GM19240 (cell line): ENCODE results near the gene TMEM240.

Source experiments
- DNase-seq: peaks from one replicate; pipeline ENCODE4 v3.0.0; 2011; ENCODE audit warnings: low spot score; ENCODE audit not compliant: insufficient read length

TMEM240 gene

DNA sequence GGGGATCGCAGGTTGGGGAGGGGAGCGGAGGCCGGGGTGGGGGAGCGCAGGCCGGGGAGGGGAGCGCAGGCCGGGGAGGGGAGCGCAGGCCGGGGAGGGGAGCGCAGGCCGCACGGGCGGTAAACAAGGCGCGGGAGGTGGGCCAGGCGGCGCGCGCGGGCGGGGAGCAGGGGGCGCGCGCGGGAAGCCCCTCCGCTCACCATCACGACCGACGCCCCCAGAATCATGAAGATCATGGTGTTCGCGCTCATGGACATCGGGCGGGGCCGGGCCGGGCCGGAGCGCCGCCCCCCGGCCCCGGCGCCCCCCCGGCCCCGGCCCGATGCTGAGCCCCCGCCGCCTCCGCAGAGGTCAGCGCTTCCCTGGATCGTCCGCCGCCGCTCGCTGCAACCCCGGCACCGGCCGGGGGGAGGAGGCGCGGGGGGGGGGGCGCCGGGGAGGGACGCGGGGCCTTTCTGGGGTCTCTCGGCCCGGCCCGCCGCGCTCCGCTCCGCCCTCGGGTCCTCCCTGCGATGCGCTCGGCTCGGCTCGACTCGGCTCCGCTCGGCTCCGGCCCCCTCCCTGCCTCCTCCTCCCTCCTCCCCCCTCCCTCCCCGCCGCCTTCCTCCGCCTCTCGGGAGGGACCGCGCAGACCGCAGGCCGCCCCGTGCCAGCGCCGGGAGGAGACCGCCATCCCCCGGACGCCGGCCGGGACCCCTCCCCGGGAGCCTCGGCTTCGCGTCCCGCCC lies at the start of gene TMEM240:
TSS of gene TMEM240 (minus strand) at position 535 of the 728 bp plus-strand sequence. CDS start at position 257, 278 bp downstream.
- DNase-seq = no peak

DNA sequence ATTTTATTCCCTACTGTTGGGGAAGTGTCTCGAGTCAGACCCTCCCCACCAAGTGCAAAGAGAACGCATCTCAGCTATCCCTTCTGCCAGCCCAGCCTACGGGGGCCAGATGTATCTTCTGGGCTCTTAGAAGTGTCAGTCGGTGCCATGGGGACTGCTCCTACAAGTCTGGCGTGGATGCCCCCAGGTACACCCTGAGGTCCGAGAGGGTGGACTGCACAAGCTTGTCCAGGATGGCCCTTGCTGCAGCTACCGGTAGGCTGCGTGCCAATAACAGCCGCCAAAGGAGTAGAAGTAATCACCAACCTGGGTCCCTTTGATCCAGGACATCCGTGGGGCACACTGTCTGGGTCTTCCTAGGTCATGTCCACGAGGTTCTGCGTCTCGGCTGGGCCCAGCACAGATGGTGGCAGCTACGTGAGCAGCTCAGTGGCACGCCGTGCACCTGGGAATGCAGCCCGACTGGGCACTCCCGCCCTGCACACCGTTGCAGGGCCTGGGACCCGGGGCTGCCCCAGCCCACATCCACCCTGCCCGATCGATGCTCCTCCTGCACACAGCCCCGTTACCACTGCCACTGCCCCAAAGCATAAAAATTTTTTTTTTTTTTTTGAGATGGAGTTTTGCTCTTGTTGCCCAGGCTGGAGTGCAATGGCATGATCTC lies 43.1 kb upstream of the TMEM240 start:
- no peak for DNase-seq

DNA sequence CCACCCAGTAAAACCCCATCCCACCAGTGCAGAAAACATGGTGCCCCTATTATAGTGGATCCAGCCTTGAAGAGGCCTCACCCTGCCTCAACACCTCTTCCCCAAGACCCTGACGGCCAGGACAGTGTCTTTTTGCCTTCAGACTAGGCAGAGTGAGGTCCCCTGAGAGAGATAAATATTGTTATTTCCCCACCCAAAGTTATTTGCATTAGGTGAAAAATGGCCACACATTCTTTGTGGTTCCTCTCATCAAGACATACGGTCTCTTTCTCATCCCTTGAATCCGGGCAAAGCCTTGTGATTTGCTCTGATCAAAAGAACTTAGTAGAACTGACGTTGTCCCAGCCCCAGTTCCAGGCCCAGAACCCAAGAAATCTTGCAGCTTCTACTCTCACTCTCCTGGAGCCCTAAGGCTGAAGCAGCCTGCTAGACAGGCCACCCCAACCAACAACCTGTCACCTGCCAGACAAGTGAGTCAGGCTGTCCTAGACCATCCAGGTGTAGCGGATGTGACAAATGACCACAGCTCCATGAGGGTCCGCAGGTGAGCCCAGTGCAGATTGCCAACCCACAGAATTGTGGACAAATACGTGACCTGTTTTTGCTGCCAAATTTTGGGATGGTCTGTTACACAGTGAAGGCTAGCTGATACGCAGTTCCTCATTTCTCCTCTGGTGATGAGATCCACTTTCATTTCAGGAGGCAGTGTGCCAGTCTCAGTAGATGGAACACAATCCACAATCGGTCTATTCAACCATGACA lies 42.3 kb upstream of the TMEM240 start:
- no peak for DNase-seq

- no peak for DNase-seq
Observed at GRCh38 chr1:1578371-1578940, 38.0 kb upstream of the TMEM240 start.

GRCh38 chr1:1577367-1578011 lies 37.1 kb upstream of the TMEM240 start:
- DNase-seq = no peak

- peak; percentile 96 for DNase-seq
Observed at GRCh38 chr1:1574721-1575537, 34.5 kb upstream of the TMEM240 start, which contains the start of gene SSU72. TSS of gene SSU72 (minus strand) at chr1:1574863. CDS start at chr1:1574557, 306 bp downstream.

DNA sequence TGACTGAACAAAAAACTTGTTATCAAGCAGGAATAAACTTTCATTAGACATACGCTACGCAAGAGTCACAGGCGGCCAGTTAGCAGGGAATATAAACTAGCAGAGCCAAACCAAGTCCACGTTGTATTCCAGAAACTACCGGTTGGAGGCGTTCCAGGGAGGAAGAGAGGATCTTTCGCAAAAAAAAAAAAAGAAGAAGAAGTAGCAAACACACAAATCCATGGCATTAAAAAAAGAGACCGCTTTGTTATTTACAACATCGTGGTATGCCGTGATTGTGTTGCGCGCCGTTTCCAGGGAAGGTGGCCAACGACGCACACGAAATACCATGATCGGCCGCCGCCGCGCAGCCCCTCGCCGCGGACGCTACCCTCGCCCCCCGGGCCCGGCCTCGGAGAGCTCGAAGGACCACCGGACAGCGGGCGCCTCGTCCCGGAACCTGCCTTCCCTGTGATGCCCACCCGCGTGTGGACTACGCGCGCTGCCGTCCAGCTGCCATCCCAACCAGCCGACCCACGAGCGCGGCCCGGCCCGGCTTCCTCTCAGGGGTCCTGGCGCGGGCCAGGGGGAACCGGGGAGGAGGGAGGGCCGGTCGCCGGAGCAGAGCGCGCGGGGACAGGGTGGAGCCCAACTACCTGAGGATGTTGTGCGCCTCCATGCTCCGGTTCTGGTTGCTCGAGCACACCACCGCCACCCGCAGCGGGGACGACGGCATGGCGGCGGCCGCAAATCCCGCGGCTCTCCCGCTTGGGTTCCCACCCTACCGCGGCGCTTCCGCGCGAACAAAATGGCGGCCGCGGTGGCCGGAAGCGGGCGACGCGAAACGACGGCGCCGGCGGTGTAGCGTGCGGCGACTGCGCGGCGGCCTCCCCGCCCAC lies 33.7 kb upstream of the TMEM240 start:
- DNase-seq = peak; percentile 72

GRCh38 chr1:1569341-1569740 lies 28.9 kb upstream of the TMEM240 start:
- DNase-seq = no peak

DNA sequence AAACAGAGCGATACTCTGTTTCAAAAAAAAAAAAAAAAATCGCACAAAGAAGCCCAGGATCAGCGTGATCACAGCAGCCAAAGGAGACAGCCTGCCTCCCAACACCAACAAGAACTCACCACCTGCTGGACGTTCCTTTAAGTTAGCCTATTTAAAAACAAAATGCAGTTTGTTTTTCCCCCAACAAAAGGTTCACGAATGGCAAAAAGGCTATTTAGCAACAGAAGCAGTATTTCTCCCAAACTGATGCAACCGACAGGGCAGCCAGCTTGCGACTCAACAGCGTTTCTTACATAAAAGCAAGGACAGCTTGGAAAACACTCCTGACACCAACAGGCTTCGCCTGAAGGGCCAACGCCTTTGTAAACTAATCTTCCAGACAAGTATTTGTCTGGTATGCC lies 27.5 kb upstream of the TMEM240 start:
- DNase-seq = no peak

- no peak for DNase-seq
Observed at GRCh38 chr1:1567152-1567875, 26.9 kb upstream of the TMEM240 start.

DNA sequence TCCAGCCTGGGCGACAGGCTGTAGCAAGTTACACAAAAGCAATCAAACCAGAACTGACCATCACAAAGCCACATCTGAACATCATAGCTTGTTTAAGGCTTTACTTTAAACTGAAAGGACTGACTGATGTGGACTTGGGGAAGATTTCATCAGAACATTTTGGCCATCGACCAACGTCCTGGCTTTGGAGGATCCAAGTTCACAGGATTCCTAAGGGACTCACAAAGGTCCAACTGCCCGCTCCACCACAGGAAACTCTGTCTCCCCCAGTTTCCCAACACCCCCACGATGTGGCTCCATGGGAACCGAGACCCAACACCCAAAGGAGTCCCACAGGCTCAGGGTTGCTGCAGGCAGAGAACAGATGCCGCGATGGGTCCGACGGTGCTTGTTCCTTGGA lies 24.9 kb upstream of the TMEM240 start:
- no peak for DNase-seq

DNA sequence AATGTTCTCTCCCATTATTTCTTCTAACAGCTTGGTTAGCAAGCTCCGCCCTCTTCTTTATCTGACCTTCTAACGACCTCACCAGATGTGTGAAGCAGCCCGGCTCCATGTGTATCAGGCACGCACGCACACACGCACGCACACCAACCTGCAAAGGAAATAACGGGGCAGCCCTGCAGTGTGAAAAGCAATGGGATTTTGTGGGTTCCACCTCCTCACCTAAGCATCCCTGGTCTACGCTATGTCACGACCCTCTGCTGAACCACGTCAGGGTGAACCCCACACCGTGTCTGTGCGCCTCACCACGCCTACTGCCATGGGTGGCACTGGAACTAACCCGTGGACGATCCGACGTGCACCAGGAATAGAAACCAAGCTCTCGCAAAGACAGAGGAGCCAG lies 23.8 kb upstream of the TMEM240 start:
- no peak for DNase-seq

DNA sequence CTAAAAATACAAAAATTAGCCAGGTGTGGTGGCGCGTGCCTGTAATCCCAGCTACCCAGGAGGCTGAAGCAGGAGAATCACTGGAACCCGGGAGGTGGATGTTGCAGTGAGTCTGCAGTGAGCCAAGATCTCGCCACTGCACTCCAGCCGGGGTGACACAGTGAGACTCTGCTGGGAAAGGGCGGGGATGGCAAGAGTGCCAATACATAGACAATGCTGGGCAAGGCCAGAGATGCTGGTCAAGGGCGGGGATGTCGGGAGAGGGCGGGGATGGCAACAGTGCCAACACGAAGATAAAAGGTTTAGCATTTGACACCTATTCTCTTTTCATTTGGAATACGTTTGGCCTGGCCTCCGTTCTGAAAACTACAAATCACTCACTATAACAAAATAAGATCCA lies 23.3 kb upstream of the TMEM240 start:
- DNase-seq = no peak

DNA sequence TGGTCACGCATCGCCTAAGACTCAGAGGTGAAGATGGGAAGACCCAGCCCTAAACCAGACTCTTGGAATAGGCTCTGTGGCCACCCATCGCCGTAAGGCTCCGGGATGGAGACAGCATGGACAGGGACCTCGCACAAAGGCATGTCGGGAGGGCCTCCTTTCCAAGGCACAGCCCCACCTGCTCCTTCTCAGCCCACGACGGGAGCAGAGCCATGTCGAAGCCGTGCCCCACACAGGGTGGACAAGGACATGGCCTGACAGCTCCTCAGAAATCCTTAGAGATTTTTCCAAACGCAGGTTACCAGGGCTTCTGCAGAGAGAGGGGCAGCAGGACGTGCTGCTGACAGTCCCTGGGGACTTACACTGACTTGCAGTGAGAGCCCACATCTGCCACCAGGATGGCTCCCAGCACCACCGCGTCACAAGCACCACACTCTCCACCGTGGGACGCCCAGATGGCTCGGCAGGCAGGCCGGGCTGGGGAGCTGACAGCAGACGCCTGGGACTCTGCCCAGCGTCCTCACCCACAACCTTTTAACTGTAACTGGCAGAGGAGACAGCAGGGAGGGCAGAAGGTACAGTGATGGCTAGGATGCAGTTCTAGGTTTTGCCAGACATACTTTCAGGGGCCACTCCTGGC lies 22.3 kb upstream of the TMEM240 start:
- DNase-seq = no peak

DNA sequence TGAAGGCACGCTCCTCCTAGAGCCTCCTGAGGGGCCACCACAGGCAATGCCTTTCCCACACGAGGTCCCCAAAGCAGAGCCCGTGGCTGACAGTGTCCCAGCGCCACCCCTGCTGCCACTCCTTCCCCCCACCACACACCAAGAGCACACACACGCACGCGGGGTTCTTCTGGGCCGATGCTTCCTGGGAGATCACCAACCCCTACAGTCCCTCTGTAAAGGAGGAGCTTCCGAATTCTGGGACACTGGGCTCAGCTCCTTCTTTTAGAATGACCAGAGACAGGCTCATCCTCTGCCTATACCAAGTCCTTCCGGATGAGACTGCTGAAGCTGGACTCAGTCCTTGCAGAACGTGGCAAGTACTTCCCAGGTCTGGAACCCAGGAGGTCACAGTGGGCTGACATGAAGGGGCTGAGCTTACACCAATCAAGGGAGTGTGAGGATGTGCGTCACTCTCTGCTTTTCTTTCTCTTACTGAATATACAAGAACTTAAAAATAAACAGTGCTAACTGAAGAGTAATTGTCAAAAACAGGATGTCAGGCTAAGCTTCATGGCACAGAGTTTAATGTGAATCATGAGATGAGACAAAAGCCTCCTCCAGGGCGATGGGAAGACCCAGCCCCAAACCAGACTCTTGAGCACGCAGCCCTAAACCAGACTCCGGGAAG lies 21.5 kb upstream of the TMEM240 start:
- no peak for DNase-seq

GRCh38 chr1:1560178-1560577 lies 19.8 kb upstream of the TMEM240 start:
- no peak for DNase-seq

- no peak for DNase-seq
Observed at GRCh38 chr1:1559066-1559465, 18.6 kb upstream of the TMEM240 start.

DNA sequence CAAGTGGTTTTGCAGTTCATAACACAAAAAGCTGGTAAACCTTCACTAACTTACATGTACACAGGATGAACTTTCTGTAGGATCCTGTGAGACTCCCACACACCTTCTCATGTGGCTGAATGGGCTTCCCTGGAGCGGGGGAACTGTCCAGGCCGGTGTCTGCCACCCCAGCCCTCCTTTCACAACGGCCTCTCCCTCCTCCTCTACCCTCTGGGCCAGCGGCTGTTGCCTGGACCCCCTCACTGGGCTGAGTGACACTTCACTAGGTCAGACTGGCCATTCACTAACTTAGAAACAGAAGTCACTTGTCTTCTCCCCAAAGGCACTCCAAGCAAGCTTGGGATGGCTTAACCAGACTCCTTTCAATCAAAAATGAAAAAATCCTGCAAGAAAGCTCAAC lies 18.2 kb upstream of the TMEM240 start:
- no peak for DNase-seq
